GM23338 (cell line): ENCODE results near the gene SYCP2.

Source experiments
- CREB1 ChIP-seq: fragments of 250-450 bp; sonication (Bioruptor Pico); IDR thresholded peaks from 2 replicates; pipeline ENCODE4 v1.5.0; 2020; ENCODE audit warnings: low read depth, mild to moderate bottlenecking, moderate library complexity
- CTCF ChIP-seq, 2 experiments: fragments of 200-600 bp in 1 of 2; sonication (generic) in 1 of 2; conservative IDR thresholded peaks; 2 replicates each; pipeline versions ENCODE4 v1.5.1 to v1.6.1; 2016 to 2017; ENCODE audit warnings: antibody characterized with exemption in 2 of 2, low read depth in 2 of 2, mild to moderate bottlenecking in 2 of 2, moderate library complexity in 1 of 2
- EZH2 ChIP-seq: fragments of 200-600 bp; sonication (generic); IDR thresholded peaks from one replicate; pipeline ENCODE4 v1.8.0; 2017; ENCODE audit warnings: antibody characterized with exemption, mild to moderate bottlenecking, low read depth; ENCODE audit not compliant: unreplicated experiment
- EZH2phosphoT487 ChIP-seq: fragments of 200-600 bp; sonication (generic); IDR thresholded peaks from one replicate; pipeline ENCODE4 v1.8.1; 2018; ENCODE audit warnings: antibody characterized with exemption; ENCODE audit not compliant: unreplicated experiment
- NANOG ChIP-seq: IDR thresholded peaks from 2 replicates; pipeline ENCODE4 v1.6.1; 2016; ENCODE audit warnings: antibody characterized with exemption, borderline replicate concordance
- POLR2AphosphoS5 ChIP-seq: IDR thresholded peaks from 2 replicates; pipeline ENCODE4 v1.6.1; 2016; ENCODE audit warnings: antibody characterized with exemption, low read depth
- STAT1 ChIP-seq: IDR thresholded peaks from one replicate; pipeline ENCODE4 v1.6.1; 2016; ENCODE audit warnings: antibody characterized with exemption; ENCODE audit not compliant: unreplicated experiment
- ZNF114 ChIP-seq: fragments of 250-450 bp; sonication (Bioruptor Pico); IDR thresholded peaks from 2 replicates; pipeline ENCODE4 v1.5.0; 2020; ENCODE audit warnings: mild to moderate bottlenecking, moderate library complexity
- TF ChIP-seq, protein P1 (sequence below): IDR thresholded peaks from 2 replicates; pipeline ENCODE4 v1.6.1; 2016; ENCODE audit warnings: antibody characterized with exemption
- TF ChIP-seq, protein P2 (sequence below): IDR thresholded peaks from one replicate; pipeline ENCODE4 v1.6.1; 2018; ENCODE audit warnings: antibody characterized with exemption; ENCODE audit not compliant: unreplicated experiment

DNA sequence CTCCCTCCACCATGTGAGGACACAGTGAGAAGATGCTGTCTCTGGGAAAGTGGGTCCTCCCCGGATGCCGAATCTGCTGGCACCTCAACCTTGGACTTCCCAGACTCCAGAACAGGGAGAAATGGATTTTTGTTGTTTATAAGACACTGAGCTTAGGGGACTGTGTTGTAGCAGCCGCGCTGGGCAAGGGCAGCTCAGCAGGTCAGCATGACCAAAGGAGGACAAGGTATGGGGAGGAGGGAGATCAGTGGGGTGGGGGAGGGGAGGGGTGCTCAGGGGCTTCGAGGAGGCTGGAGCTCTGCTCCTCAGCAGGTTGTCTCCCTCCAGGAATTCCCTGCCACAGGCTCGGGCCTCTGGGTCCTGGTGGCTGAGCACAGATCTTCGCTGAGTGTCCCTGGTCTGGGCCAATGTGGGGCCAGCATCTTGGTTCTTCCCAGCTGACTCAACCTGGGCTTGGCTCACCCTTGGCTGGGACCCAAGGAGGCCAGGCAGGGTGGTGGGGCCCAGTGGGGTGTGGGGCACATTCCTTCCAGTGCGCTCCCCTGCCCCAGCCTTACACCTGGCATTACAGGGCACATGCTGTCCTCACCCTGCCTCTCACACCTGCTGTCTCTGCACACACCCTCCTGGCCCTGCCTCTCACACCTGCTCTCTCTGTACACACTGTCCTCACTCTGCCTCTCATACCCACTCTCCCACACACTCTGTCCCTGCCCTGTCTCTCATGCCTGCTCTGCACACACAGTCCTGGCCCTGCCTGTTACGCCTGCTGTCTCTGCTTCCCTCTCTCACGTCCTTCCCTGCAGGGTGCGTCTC is 107.3 kb downstream of the SYCP2 start:
- TF ChIP-seq CTCF (conservative IDR thresholded peaks at IDR 0.05; ENCODE audit: low read depth in 2 of 2) (no peak), POLR2AphosphoS5 (no peak), EZH2 (no peak), STAT1 (no peak), CREB1 (CRISPR knock-in tag) (no peak), EZH2phosphoT487 (no peak), NANOG (no peak), ZNF114 (no peak)
- TF ChIP-seq, protein P1, sequence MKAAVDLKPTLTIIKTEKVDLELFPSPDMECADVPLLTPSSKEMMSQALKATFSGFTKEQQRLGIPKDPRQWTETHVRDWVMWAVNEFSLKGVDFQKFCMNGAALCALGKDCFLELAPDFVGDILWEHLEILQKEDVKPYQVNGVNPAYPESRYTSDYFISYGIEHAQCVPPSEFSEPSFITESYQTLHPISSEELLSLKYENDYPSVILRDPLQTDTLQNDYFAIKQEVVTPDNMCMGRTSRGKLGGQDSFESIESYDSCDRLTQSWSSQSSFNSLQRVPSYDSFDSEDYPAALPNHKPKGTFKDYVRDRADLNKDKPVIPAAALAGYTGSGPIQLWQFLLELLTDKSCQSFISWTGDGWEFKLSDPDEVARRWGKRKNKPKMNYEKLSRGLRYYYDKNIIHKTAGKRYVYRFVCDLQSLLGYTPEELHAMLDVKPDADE: no peak
- TF ChIP-seq, protein P2, sequence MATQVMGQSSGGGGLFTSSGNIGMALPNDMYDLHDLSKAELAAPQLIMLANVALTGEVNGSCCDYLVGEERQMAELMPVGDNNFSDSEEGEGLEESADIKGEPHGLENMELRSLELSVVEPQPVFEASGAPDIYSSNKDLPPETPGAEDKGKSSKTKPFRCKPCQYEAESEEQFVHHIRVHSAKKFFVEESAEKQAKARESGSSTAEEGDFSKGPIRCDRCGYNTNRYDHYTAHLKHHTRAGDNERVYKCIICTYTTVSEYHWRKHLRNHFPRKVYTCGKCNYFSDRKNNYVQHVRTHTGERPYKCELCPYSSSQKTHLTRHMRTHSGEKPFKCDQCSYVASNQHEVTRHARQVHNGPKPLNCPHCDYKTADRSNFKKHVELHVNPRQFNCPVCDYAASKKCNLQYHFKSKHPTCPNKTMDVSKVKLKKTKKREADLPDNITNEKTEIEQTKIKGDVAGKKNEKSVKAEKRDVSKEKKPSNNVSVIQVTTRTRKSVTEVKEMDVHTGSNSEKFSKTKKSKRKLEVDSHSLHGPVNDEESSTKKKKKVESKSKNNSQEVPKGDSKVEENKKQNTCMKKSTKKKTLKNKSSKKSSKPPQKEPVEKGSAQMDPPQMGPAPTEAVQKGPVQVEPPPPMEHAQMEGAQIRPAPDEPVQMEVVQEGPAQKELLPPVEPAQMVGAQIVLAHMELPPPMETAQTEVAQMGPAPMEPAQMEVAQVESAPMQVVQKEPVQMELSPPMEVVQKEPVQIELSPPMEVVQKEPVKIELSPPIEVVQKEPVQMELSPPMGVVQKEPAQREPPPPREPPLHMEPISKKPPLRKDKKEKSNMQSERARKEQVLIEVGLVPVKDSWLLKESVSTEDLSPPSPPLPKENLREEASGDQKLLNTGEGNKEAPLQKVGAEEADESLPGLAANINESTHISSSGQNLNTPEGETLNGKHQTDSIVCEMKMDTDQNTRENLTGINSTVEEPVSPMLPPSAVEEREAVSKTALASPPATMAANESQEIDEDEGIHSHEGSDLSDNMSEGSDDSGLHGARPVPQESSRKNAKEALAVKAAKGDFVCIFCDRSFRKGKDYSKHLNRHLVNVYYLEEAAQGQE: no peak
